HepG2 (cell line): Measurements from ENCODE around the gene KCNMA1. TPM values are rescaled to one million over a fixed set of nuclear protein-coding genes. Genes with fewer than 3 reads are reported as not detected.

Experiments used
- ATAC-seq: fragments of 200-7000 bp; cut with Tn5 transposase; 3 replicates; pipeline ENCODE4 v1.9.1; 2020; ENCODE audit warnings: mild to moderate bottlenecking, moderate library complexity
- BruUV-seq: library from RNA; stranded (reverse); fragments of 400-500 nt; replicated peaks from 2 replicates; lab custom pipeline; 2021; lab: Mats Ljungman, UMichigan
- CTCF ChIA-PET: fragments of 300-600 bp; formaldehyde crosslinking; extraction: SDS; loops from one replicate; lab custom pipeline; 2021; ENCODE audit warnings: low total read pairs, inconsistent platforms, low intra/inter-chr PET ratio; lab: Yijun Ruan, JAX
- POLR2A ChIA-PET: fragments of 350-600 bp; sonication (Branson Sonifier 250); formaldehyde crosslinking; loops from one replicate; lab custom pipeline; 2020; ENCODE audit warnings: antibody characterized with exemption, inconsistent platforms; lab: Yijun Ruan, JAX
- DNase-seq: peaks from one replicate; pipeline ENCODE4 v3.0.0-alpha.2; 2015; ENCODE audit warnings: low spot score
- FAIRE-seq: peaks from 3 replicates; lab custom pipeline; 2011; peaks lifted over from hg19 to GRCh38; lab: Jason Lieb, UNC
- H2AFZ ChIP-seq: one replicate; pipeline ENCODE4 v1.6.1; 2011; ENCODE audit warnings: low read length, inconsistent platforms
- H3K27ac ChIP-seq: fragments of 300-600 bp; 3 replicates; pipeline ENCODE4 v1.8.0; 2011; ENCODE audit warnings: mixed run types, mild to moderate bottlenecking, mixed read lengths, low read length, inconsistent platforms; ENCODE audit not compliant: insufficient read depth; ENCODE audit errors: extremely low read length
- H3K27me3 ChIP-seq, 2 experiments: fragments of 200-600 bp in 1 of 2; 2 replicates in 1 of 2; 3 replicates in 1 of 2; pipeline versions ENCODE4 v1.6.0 to v1.8.0; 2011; ENCODE audit warnings: low read length in 2 of 2, mild to moderate bottlenecking in 2 of 2, moderate library complexity in 2 of 2, inconsistent platforms in 1 of 2; ENCODE audit not compliant: insufficient read depth in 2 of 2, control insufficient read depth in 1 of 2
- H3K36me3 ChIP-seq, 2 experiments: fragments of 200-600 bp in 1 of 2; replicated peaks in 1 of 2; 2 replicates in 1 of 2; 3 replicates in 1 of 2; pipeline versions ENCODE4 v1.5.1 to v1.8.0; 2011; ENCODE audit warnings: low read length in 2 of 2, inconsistent platforms in 1 of 2; ENCODE audit not compliant: insufficient read depth in 2 of 2, control insufficient read depth in 1 of 2
- H3K4me1 ChIP-seq: 2 replicates; pipeline ENCODE4 v1.5.1; 2012; ENCODE audit warnings: low read length, inconsistent platforms; ENCODE audit not compliant: insufficient read depth
- H3K4me2 ChIP-seq: 2 replicates; pipeline ENCODE4 v1.6.0; 2011; ENCODE audit warnings: low read depth, low read length, inconsistent platforms
- H3K4me3 ChIP-seq, 3 experiments: fragments of 200-600 bp in 1 of 3; sonication (generic), shearing (Covaris generic) in 1 of 3; replicated peaks in 1 of 3; 2 replicates each; pipeline ENCODE4 v1.5.1; 2011 to 2016; ENCODE audit warnings: low read length in 3 of 3, inconsistent platforms in 2 of 3, low read depth in 2 of 3, mild to moderate bottlenecking in 2 of 3, control low read depth in 1 of 3, mixed read lengths in 1 of 3; ENCODE audit not compliant: insufficient read depth in 1 of 3
- H3K79me2 ChIP-seq: one replicate; pipeline ENCODE4 v1.6.1; 2011; ENCODE audit warnings: low read length, inconsistent platforms; ENCODE audit not compliant: insufficient read depth
- H3K9ac ChIP-seq: 2 replicates; pipeline ENCODE4 v1.6.0; 2011; ENCODE audit warnings: mild to moderate bottlenecking, low read depth, low read length, inconsistent platforms; ENCODE audit not compliant: insufficient read depth
- H3K9me3 ChIP-seq: 2 replicates; pipeline ENCODE4 v1.5.1; 2012; ENCODE audit warnings: mild to moderate bottlenecking, low read length
- H4K20me1 ChIP-seq: 2 replicates; pipeline ENCODE4 v1.6.0; 2011; ENCODE audit warnings: inconsistent platforms, mild to moderate bottlenecking, low read length, moderate library complexity; ENCODE audit not compliant: insufficient read depth
- E2F2 ChIP-seq: sonication (generic); formaldehyde crosslinking; IDR thresholded peaks from 2 replicates; pipeline ENCODE4 v1.4.0; 2020; ENCODE audit warnings: missing genetic modification reagents, borderline replicate concordance
- RFX5 ChIP-seq: IDR thresholded peaks from 2 replicates; pipeline ENCODE4 v1.6.1; 2011; ENCODE audit warnings: low read depth, low read length, improper control_type of control experiment
- SMARCC2 ChIP-seq: fragments of 450-650 bp; IDR thresholded peaks from 2 replicates; pipeline ENCODE4 v1.6.1; 2017; ENCODE audit warnings: antibody characterized with exemption, mild to moderate bottlenecking
- SNRNP70 ChIP-seq: fragments of 200-400 bp; formaldehyde crosslinking; IDR thresholded peaks from 2 replicates; pipeline ENCODE4 v1.6.1; 2017; ENCODE audit warnings: mild to moderate bottlenecking, low read depth, low read length, moderate library complexity
- ZBTB4 ChIP-seq: sonication (generic); formaldehyde crosslinking; IDR thresholded peaks from 2 replicates; pipeline ENCODE4 v1.4.0; 2020; ENCODE audit warnings: missing genetic modification reagents, mild to moderate bottlenecking, borderline replicate concordance
- ZBTB40 ChIP-seq, 2 experiments: fragments of 450-650 bp in 1 of 2; sonication (generic) in 1 of 2; formaldehyde crosslinking in 1 of 2; IDR thresholded peaks; 2 replicates each; pipeline versions ENCODE4 v1.6.1 to v1.8.0; 2016 to 2022; ENCODE audit warnings: antibody characterized with exemption in 1 of 2, mild to moderate bottlenecking in 1 of 2, missing genetic modification reagents in 1 of 2
- ZFP91 ChIP-seq: sonication (generic); formaldehyde crosslinking; IDR thresholded peaks from 2 replicates; pipeline ENCODE4 v1.9.0; 2022; ENCODE audit warnings: missing genetic modification reagents, mild to moderate bottlenecking, borderline replicate concordance
- ZNF354B ChIP-seq: sonication (generic); formaldehyde crosslinking; IDR thresholded peaks from 2 replicates; pipeline ENCODE4 v1.8.0; 2022; ENCODE audit warnings: mild to moderate bottlenecking, missing genetic modification reagents
- ZNF451 ChIP-seq: sonication (generic); formaldehyde crosslinking; IDR thresholded peaks from 2 replicates; pipeline ENCODE4 v1.5.0; 2020; ENCODE audit warnings: mild to moderate bottlenecking, missing genetic modification reagents
- WGBS: methylation state at CpG from one replicate; pipeline ENCODE4 v1.1.6; 2017; ENCODE audit warnings: low lambda C conversion rate; 5-methylcytosine and 5-hydroxymethylcytosine counted together
- in situ Hi-C: cut with HindIII; loops from 2 replicates; pipeline ENCODE4 v1.10.0; 2017; ENCODE audit warnings: low pct_unique_long_range_greater_than_20kb; ENCODE audit not compliant: extremely low pct_ligation_motif_present
- intact Hi-C: fragments of 100-400 bp; cut with micrococcal nuclease; formaldehyde crosslinking; loops from one replicate; pipeline ENCODE4 v1.10.0; 2022; ENCODE audit not compliant: unreplicated experiment
- polyA plus RNA-seq, 8 experiments: library from polyadenylated mRNA; depleted of rRNA in 3 of 8; stranded (reverse) in 7 of 8; unstranded in 1 of 8; fragments of >200 nt; fragmentation: Illumina TruSeq in 4 of 8; extraction: Trizol in 4 of 8; gene quantifications; 2 replicates each; pipeline versions ENCODE4 v1.2.1 to v1.2.3, GENCODE V29; 2011 to 2016; ENCODE audit warnings: low read depth in 4 of 8, missing spikeins in 1 of 8, mixed read lengths in 1 of 8; ENCODE audit not compliant: insufficient read depth in 1 of 8
- total RNA-seq, 5 experiments: library from RNA; depleted of rRNA; stranded (reverse); fragments of >200 nt; fragmentation: Illumina TruSeq; extraction: Trizol; gene quantifications; 2 replicates each; pipeline ENCODE4 v1.2.3, GENCODE V29; 2016; ENCODE audit warnings: low read depth in 1 of 5

KCNMA1 gene
- total and polyA plus RNA-seq, 2 of the 13 experiments (the other 11 are each of a cell fraction or from before 2014, with no cell fraction given): 0.02 TPM; not detected in 1

GRCh38 chr10:77261146-77261545 lies 376.5 kb downstream of the KCNMA1 start:
- H3K4me3 ChIP-seq: no peak overlapping the region
- 35% methylated on average over 3 of the region's 3 CpGs for WGBS
- no peak overlapping the region for H3K9ac ChIP-seq
- no TSS peak for BruUV-seq
- DNase-seq: no peak
- no peak overlapping the region for H2AFZ ChIP-seq
- FAIRE-seq: no peak
- H3K27ac ChIP-seq: no peak overlapping the region
- CTCF ChIA-PET: no interaction called here
- H3K27me3 ChIP-seq: no peaks in the 10 kb centered on the region
- H3K4me2 ChIP-seq: no peak overlapping the region
- POLR2A ChIA-PET: no interaction called here
- no peaks in the 10 kb centered on the region for H3K4me1 ChIP-seq
- H3K79me2 ChIP-seq: no peaks in the 10 kb centered on the region
- no peaks in the 10 kb centered on the region for H4K20me1 ChIP-seq
- no peaks in the 10 kb centered on the region for H3K36me3 ChIP-seq
- intact Hi-C loops: no loop called here
- ATAC-seq: no peak
- no peaks in the 10 kb centered on the region for H3K9me3 ChIP-seq
- in situ Hi-C loops: no loop called here
- no peak for TF ChIP-seq ZBTB4 (CRISPR knock-in tag)
- no peak for TF ChIP-seq ZNF451
- TF ChIP-seq ZNF354B (CRISPR knock-in tag): no peak
- no peak for TF ChIP-seq E2F2 (CRISPR knock-in tag)
- TF ChIP-seq RFX5: no peak
- TF ChIP-seq SMARCC2: no peak
- TF ChIP-seq SNRNP70: no peak
- no peak for TF ChIP-seq ZBTB40 (IDR thresholded peaks at IDR 0.05)
- TF ChIP-seq ZBTB40 (CRISPR knock-in tag; IDR thresholded peaks at IDR 0.05): no peak
- no peak for TF ChIP-seq ZFP91 (CRISPR knock-in tag)
